Thyroid gland (tissue), 4 donors: ENCODE results near the gene PADI3. TPM values are rescaled to one million over a fixed set of nuclear protein-coding genes. Genes with fewer than 3 reads are reported as not detected.

ENCODE experiments used
- DNase-seq, 2 donors: peaks; one replicate each; pipeline ENCODE4 v3.0.0-alpha.2; 2019
- H3K27ac ChIP-seq, 3 donors: fragments of 200-600 bp; sonication (generic); 1 replicate in 2 of 3; 2 replicates in 1 of 3; pipeline ENCODE4 v1.5.1; 2016 to 2019; ENCODE audit warnings: mild to moderate bottlenecking in 1 of 3, moderate library complexity in 1 of 3
- H3K27me3 ChIP-seq: fragments of 200-600 bp; sonication (generic); one replicate; pipeline ENCODE4 v1.5.1; 2019
- H3K36me3 ChIP-seq, 2 donors: fragments of 200-600 bp; sonication (generic); one replicate each; pipeline ENCODE4 v1.5.1; 2016 to 2019
- H3K4me1 ChIP-seq, 2 donors: fragments of 200-600 bp; sonication (generic); one replicate each; pipeline ENCODE4 v1.5.1; 2017 to 2019
- H3K4me3 ChIP-seq, 3 donors: fragments of 200-600 bp; sonication (generic); replicated peaks in 1 of 3; 1 replicate in 2 of 3; 2 replicates in 1 of 3; pipeline ENCODE4 v1.5.1; 2016; ENCODE audit warnings: mild to moderate bottlenecking in 1 of 3
- H3K9me3 ChIP-seq: fragments of 200-600 bp; sonication (generic); one replicate; pipeline ENCODE4 v1.5.1; 2017
- POLR2A ChIP-seq, 2 donors: fragments of 450-650 bp; IDR thresholded peaks; one replicate each; pipeline ENCODE4 v1.6.1; 2017; ENCODE audit warnings: antibody characterized with exemption in 2 of 2, mild to moderate bottlenecking in 2 of 2, moderate library complexity in 1 of 2
- WGBS, 2 donors: methylation state at CpG; one replicate each; pipeline ENCODE4 v1.1.5; 2017; 5-methylcytosine and 5-hydroxymethylcytosine counted together
- intact Hi-C: fragments of 100-400 bp; cut with DNase I; formaldehyde crosslinking; loops from one replicate; pipeline ENCODE4 v1.15.1; 2023
- total RNA-seq, 4 donors: library from RNA; depleted of rRNA; stranded (reverse); fragments of >200 nt; gene quantifications; one replicate each; pipeline ENCODE4 v1.2.3, GENCODE V29; 2016
- TF ChIP-seq, protein P1 (sequence below), 6 experiments: fragments of 200-600 bp in 3 of 6; fragments of 450-650 bp in 3 of 6; sonication (generic) in 3 of 6; IDR thresholded peaks; one replicate each; pipeline ENCODE4 v1.5.1; 2016 to 2019; ENCODE audit warnings: antibody characterized with exemption in 6 of 6, mild to moderate bottlenecking in 2 of 6, inconsistent platforms in 1 of 6, moderate library complexity in 1 of 6

The PADI3 gene
- total RNA-seq, 4 donors from 2014 or later: not detected

- WGBS, 2 donors: 81 to 89% methylated on average over 18 to 22 of the region's 22 CpGs
- intact Hi-C loops: no loop called here
- Histone ChIP-seq H3K27me3 (no peaks in the 10 kb centered on the region), H3K9me3 (no peaks in the 10 kb centered on the region), H3K27ac (no peak overlapping the region), H3K4me1 (peaks cover 0 to 15% of the 10 kb centered on the region in 2 donors), H3K4me3 (no peak overlapping the region), H3K36me3 (no peaks in the 10 kb centered on the region)
- no peak for DNase-seq
- no peak for TF ChIP-seq POLR2A (IDR thresholded peaks at IDR 0.05)
- TF ChIP-seq, protein P1, sequence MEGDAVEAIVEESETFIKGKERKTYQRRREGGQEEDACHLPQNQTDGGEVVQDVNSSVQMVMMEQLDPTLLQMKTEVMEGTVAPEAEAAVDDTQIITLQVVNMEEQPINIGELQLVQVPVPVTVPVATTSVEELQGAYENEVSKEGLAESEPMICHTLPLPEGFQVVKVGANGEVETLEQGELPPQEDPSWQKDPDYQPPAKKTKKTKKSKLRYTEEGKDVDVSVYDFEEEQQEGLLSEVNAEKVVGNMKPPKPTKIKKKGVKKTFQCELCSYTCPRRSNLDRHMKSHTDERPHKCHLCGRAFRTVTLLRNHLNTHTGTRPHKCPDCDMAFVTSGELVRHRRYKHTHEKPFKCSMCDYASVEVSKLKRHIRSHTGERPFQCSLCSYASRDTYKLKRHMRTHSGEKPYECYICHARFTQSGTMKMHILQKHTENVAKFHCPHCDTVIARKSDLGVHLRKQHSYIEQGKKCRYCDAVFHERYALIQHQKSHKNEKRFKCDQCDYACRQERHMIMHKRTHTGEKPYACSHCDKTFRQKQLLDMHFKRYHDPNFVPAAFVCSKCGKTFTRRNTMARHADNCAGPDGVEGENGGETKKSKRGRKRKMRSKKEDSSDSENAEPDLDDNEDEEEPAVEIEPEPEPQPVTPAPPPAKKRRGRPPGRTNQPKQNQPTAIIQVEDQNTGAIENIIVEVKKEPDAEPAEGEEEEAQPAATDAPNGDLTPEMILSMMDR (IDR thresholded peaks at IDR 0.05): no peak
These were observed 15.9 kb upstream of the PADI3 start for GRCh38 chr1:17232759-17233661.

DNA sequence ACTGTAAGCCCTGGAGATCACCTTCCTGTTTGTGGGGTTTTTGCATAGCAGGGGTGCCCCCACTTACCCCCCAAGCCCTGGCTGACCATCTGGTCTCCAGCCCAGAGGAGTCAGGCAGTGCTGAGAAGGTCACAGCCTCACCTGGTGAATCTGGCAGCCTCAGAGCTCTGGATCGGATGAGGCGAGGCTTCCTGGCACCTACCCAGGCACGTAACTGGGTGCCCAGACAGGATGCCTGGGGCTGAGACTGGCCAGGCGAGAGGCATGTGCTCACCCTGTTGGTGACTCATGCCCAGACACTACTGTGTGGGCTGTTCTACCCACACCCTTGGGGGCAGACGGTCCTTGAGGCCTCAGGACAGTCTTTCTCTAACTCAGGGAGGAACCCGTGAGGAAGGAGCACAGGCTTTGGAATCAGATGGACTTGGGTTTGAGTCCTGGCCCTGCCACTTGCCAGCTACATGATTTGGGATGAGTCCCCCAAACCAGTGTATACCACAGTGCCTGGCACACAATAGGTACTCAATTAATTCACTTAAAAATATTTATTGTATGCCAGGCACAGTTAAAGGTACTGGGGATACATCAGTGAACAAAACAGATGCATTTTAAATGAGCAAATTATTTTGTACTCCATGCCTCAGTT, 15.1 kb upstream of the PADI3 start:
- intact Hi-C loops: no loop called here
- no peak overlapping the region for H3K27ac ChIP-seq
- WGBS, 2 donors: 46% methylated on average over 4 of the region's 6 CpGs; no CpG with 5 or more reads in 1 of the 2 donors
- peaks cover 0 to 14% of the 10 kb centered on the region in 2 donors for H3K4me1 ChIP-seq
- peak; percentile 55 to 82 for DNase-seq
- no peak overlapping the region for H3K4me3 ChIP-seq
- H3K27me3 ChIP-seq: no peaks in the 10 kb centered on the region
- no peaks in the 10 kb centered on the region for H3K9me3 ChIP-seq
- TF ChIP-seq, protein P1 (IDR thresholded peaks at IDR 0.05): no peak
- TF ChIP-seq POLR2A (IDR thresholded peaks at IDR 0.05): no peak
- H3K36me3 ChIP-seq: no peaks in the 10 kb centered on the region

DNA sequence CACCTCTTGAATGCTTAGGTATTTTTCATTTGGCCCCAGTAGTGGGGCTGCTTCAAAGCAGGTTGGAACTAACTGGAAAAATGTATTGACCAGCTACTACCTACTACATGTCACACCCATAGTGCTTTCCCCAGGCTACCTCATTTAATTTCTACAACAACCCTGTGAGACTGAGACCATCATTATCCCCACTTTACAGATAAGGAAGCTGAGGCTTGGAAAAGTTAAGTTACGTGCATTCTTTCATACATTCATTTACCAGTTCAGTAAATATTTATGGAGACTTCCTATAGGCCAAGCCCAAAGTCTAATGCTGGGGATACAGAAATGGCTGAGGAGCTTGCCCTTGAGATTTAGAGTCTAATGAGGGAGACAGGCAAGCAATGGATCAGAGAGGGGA, 14.5 kb upstream of the PADI3 start:
- Histone ChIP-seq H3K27me3 (no peaks in the 10 kb centered on the region), H3K4me1 (peaks cover 0 to 10% of the 10 kb centered on the region in 2 donors), H3K9me3 (no peaks in the 10 kb centered on the region), H3K4me3 (no peak overlapping the region), H3K27ac (no peak overlapping the region), H3K36me3 (no peaks in the 10 kb centered on the region)
- no peak for DNase-seq
- intact Hi-C loops: no loop called here
- no peak for TF ChIP-seq POLR2A (IDR thresholded peaks at IDR 0.05)
- TF ChIP-seq, protein P1 (IDR thresholded peaks at IDR 0.05): no peak
- WGBS, 2 donors: 93% methylated on average over 1 of the region's 1 CpG

- no peak overlapping the region for H3K27ac ChIP-seq
- 79 to 82% methylated on average over 9 of the region's 9 CpGs for whole genome bisulfite sequencing, 2 donors
- intact Hi-C loops: no loop called here
These were observed 13.6 kb upstream of the PADI3 start for GRCh38 chr1:17235135-17235885.

More at GRCh38 chr1:17235135-17235885, 13.6 kb upstream of the PADI3 start:
- Histone ChIP-seq H3K9me3 (no peaks in the 10 kb centered on the region), H3K4me3 (no peak overlapping the region), H3K4me1 (peaks cover 0 to 7% of the 10 kb centered on the region in 2 donors), H3K36me3 (no peaks in the 10 kb centered on the region), H3K27me3 (no peaks in the 10 kb centered on the region)
- TF ChIP-seq, protein P1 (IDR thresholded peaks at IDR 0.05): no peak
- no peak for TF ChIP-seq POLR2A (IDR thresholded peaks at IDR 0.05)
- no peak for DNase-seq
